ENCODE data around the gene GRM4.

- TF ChIP-seq POLR2A (IDR thresholded peaks at IDR 0.05; ENCODE audit: extremely low read depth, insufficient read length) = no peak
- TF ChIP-seq, protein P1, sequence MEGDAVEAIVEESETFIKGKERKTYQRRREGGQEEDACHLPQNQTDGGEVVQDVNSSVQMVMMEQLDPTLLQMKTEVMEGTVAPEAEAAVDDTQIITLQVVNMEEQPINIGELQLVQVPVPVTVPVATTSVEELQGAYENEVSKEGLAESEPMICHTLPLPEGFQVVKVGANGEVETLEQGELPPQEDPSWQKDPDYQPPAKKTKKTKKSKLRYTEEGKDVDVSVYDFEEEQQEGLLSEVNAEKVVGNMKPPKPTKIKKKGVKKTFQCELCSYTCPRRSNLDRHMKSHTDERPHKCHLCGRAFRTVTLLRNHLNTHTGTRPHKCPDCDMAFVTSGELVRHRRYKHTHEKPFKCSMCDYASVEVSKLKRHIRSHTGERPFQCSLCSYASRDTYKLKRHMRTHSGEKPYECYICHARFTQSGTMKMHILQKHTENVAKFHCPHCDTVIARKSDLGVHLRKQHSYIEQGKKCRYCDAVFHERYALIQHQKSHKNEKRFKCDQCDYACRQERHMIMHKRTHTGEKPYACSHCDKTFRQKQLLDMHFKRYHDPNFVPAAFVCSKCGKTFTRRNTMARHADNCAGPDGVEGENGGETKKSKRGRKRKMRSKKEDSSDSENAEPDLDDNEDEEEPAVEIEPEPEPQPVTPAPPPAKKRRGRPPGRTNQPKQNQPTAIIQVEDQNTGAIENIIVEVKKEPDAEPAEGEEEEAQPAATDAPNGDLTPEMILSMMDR (IDR thresholded peaks at IDR 0.05; ENCODE audit: low read depth, low read length) = no peak
These were observed 171.9 kb downstream of the GRM4 start for GRCh38 chr6:33974030-33974429.

Measured in NB4 (cell line).